ENCODE data around the gene SEMA3D.

- no peak for TF ChIP-seq POLR2A (IDR thresholded peaks at IDR 0.05)
- no peak for TF ChIP-seq CTCF (IDR thresholded peaks at IDR 0.05)
- no peak for TF ChIP-seq POLR2AphosphoS5 (IDR thresholded peaks at IDR 0.05)
Measured at GRCh38 chr7:85135977-85136376, 50.9 kb downstream of the SEMA3D start.

Measured in breast epithelium (tissue), 3 donors.